ENCODE results near the gene SLC25A11.

Gene SLC25A11

GRCh38 chr17:4939796-4940554 is at the start of gene SLC25A11, which contains the start of gene RNF167:
TSS of gene SLC25A11 (minus strand) at chr17:4940046. CDS start at chr17:4939910, 136 bp downstream.
TSS of gene RNF167 (plus strand) at chr17:4940268. CDS start at chr17:4940910, 642 bp downstream.
- DNase-seq (ENCODE audit: low read depth) = peak; percentile 97

GRCh38 chr17:4987767-4988567 is 48.1 kb upstream of the SLC25A11 start:
- DNase-seq (ENCODE audit: low read depth) = no peak

- peak; percentile 84 for DNase-seq (ENCODE audit: low read depth)
Observed at GRCh38 chr17:4986951-4987766, 47.3 kb upstream of the SLC25A11 start, which contains the start of gene CAMTA2. TSS of gene CAMTA2 (minus strand) at chr17:4987675. CDS start at chr17:4986222, 1,453 bp downstream.

GRCh38 chr17:4986403-4986802 is 46.6 kb upstream of the SLC25A11 start:
- no peak for DNase-seq (ENCODE audit: low read depth)

DNA sequence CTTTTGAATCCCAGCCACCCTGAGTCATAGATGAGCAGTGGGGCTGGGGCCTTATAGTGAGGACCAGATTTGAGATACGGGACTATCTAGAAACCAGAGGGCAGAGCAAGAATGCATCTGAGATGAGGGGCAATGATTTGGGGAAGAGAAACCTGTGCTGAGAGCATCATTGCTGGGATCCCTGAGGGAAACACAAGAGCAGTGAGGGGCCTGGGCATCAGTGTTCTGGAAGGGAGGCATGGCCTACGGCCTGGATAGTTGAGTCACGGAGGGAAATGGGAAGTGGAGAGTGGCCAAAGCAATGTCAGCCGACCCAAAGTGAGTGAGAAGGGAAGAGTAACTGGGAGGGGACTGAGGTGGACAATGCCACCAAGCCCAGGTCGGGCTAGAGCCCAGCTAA is 42.5 kb upstream of the SLC25A11 start:
- DNase-seq (ENCODE audit: low read depth) = no peak

DNA sequence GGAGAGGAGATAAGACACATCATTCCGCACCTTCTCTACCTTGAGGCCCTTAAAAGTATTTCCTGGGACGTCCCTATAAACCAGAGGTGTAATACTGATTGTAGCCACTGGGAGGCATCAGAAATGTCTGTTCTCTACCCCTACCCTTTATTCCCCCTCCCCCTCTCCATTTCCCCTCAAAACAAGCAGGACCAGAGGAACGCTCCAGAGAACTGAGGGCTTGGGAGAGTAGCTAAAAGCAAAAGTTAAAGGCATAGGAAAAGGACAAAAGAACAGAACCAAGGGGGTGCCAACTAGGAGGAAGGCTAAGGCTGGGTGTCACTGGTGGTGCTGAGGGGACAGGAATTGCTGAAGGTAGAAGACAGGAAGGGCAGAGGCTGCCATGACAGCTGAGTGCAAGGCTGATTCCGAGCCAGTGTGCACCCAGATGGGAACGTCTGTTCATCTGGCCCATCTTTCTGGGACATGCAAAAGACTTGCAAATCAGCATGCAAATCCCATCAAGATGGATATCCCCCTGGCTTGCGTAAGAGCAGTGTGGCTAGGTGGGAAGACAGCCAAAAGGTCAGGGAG is 40.9 kb upstream of the SLC25A11 start:
- DNase-seq (ENCODE audit: low read depth) = no peak

DNA sequence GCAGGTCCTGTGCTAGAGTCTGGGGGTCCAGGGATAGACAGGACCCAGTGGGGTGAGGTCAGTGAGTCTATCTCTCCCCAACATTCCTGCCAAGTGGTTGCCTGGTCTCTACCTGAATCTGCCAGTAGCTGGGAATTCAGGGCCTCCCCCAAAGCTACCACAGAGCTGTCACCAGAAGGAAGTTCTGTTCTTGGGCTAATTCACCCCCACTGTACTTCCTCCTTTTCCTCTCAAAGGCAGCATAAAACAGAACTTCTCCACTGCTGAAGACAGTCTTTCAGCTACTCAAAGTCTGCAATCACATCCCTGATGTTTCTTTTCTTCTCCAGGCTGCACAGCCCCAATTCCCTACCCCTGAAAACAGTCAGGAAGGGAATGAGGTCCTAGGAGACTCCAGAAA is 38.9 kb upstream of the SLC25A11 start:
- DNase-seq (ENCODE audit: low read depth) = no peak

DNA sequence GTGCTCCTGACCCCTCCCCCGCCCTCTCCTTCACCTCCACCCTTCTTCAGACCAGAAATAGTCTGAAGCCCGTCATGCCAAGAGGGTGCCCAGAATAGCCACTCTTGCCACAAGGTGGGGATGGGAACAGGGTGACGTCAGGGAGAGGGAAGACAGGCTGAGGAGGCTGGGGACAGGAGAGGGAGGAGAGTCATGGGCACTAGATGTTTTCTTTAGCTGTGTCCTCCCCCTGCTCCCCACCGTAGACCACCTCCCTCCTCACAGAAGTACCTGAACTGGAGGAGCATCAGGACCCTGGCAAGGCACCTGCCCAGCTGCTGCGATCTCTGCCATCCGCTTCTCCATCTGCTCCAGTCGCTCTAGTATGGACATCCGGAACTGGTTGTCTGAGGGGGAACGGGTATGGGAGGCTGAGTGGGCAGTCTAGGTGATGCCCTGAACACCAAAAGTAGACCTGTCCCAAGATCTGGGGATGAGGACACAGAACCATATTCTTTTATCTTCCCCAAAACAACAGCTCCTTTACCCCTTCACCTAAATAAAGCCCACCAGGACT is 34.3 kb upstream of the SLC25A11 start:
- no peak for DNase-seq (ENCODE audit: low read depth)

DNA sequence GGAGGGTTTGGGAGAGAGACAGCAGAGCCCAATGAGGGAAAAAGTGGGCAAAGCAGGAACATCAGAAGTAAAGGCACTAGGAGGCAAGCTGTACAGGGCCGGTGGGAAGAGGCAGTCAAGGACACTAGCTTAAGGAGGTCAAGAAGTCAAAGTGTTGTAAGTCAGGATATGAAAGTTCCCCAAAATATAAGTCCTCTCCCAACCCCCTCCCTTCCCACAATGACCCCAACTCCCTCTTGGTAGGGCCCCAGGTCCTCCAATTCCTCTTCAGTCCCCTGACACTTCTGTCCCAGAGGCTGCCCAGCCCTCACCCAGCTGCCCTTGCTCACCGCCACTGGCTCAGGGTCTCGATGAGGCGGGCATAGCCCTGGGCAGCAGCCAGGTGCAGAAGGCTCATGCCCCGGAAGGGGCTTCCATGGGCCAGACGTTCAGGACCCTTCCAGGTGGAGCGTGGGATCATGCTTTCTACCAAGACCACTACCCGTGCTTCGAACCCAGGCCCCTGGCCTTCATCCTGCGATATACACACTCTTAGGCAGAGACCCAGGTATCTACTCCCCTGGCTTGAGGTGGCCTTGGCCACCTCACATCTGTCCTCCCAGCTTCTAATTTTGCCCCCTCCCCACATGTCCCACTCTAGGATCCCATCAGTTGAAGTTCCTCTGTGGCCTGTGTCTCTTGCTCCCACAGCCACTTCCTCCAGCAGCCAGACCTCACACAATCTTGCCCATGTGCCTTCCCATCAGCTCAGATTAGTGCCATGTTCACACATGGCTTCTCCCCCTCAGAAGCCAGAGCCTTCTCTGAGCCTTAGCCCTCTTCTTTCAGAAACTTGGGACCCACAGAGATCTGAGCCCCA is 33.6 kb upstream of the SLC25A11 start:
- no peak for DNase-seq (ENCODE audit: low read depth)

DNA sequence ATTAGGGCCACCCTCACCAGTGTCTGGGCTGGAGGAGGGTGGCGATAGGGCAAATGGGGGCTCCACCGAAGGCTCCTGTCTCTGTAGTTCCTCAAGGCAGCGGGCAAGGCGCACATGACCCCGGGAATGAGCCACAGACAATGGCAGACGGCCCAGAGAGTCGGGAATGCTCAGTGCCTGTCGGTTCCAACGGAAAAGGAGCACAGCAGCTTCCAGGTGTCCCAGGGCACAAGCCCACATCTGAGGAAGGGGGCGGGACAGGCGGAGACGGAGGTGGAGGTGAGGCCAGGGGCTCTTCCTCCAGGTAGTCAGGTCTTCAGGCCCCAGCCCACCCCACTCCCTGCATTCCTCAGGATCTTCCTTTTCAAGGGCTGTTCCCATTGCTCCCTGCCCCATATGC is 32.9 kb upstream of the SLC25A11 start:
- no peak for DNase-seq (ENCODE audit: low read depth)

GRCh38 chr17:4972322-4972721 is 32.5 kb upstream of the SLC25A11 start:
- DNase-seq (ENCODE audit: low read depth) = no peak

DNA sequence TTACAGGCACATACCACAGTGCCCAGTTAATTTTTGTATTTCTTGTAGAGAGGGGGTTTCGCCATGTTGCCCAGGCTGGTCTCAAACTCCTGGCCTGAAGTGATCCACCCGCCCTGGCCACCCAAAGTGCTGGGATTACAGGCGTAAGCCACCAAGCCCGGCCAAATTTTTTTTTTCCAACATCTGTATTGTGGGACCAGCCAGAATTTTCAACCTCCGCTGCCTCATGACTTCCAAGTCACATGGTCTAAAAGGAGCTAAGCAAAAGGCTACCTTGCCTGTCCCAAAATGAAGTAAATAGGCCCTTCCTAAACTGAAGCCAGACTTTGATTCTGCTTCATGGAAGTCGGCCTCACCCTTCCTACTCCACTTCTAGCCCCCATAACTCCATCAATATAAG is 32.0 kb upstream of the SLC25A11 start:
- DNase-seq (ENCODE audit: low read depth) = no peak

DNA sequence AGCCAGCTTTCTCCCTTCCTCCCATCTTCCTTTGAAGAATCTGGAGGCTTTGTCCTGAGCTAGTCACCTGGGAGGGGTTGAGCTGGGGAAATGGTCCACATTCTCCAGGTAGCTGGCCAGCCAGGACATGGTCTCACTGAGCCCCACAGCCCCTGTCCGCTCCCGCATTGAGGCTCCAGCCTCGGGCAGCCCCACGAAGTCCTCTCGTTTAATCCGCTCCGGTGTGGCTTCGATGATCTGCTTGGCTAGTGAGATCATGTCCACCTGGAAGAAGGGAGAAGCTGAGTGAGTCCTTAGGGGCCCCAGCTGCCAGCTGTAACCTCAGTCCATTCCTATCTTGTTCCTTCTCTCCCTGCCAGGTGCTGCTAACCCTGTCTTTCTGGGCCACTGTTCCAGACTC is 30.4 kb upstream of the SLC25A11 start:
- no peak for DNase-seq (ENCODE audit: low read depth)

DNA sequence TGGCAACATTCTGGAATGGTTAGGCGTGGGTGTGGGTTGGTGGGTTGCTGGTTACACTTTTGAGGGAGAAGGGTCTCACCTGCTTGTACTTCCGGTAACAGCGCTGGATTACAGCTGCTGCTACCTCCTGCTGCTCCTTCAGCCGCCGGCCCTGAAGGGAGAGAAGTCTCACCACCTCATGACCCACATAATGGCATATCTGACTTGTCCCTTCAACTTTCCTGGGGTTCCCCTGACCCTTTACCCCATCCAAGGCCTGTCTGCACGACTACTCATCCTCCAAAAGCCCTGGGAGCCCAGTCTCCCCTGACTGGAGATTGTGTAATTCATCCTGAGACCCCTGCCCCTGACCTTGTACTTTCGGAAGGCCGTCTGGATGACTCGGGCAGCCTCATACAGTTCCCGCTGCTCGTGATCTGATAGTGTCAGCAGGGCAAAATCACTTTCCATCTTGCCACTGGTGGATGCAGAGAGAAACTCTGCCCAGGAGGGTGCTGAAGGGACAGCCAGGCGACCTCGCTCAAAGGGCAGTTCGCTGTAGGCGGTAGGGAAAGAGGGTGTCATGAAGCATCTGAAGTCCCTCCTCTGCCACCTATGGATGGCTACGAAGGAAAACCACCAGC is 29.8 kb upstream of the SLC25A11 start:
- DNase-seq (ENCODE audit: low read depth) = peak; percentile 35

- DNase-seq (ENCODE audit: low read depth) = peak; percentile 41
Observed at GRCh38 chr17:4969047-4969550, 29.3 kb upstream of the SLC25A11 start.

GRCh38 chr17:4968486-4969046 is 28.7 kb upstream of the SLC25A11 start:
- no peak for DNase-seq (ENCODE audit: low read depth)

DNA sequence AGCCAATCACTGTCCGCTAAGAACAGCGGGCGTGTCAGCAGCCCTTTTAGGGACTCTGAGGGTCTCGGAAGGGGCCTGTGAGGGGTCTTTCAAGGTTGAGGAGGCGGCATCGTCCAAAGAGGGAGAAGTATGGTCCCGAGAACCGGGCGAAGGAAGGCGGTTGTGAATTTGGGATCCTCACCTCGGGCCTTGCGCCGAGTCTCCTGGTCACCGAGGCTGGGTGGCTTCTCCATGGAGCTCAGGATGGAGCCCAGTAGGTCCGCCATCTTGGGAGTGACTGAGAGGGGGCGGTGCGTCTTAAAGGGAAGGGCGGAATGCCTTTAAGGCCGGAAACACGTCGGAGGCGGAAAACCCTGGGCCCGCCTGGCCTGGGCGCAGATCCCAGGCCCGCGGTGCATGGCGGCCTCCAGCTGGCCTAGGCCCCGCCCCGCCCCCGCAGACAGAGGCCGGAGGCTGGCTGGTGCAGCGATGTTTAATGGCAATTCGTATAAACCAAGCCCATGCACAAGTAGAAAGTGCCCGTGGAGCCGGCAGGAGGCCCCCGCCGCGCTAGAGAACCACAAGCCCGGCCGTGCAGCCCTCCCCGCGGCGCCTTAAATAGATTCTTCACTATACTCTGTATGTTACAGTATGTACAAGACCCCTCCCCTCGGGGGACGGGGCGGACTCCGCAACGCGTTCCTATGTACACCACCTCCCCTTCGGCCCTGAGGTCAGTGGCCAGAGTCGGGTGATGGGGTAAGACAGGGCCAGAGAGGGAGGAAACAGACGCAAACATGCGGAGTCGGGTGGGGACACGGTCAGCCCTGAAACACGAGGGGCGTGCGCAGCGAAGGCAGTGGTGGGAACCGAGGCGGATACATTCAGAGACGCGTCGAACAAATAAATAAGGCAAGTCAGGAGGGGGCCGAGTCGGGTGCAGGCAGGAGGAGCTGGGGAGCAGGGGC is 28.0 kb upstream of the SLC25A11 start, which contains the start of gene SPAG7:
SPAG7 (minus strand) TSS at position 279 of the 947 bp plus-strand sequence; CDS start at position 266, 13 bp downstream.
- peak; percentile 92 for DNase-seq (ENCODE audit: low read depth)

DNA sequence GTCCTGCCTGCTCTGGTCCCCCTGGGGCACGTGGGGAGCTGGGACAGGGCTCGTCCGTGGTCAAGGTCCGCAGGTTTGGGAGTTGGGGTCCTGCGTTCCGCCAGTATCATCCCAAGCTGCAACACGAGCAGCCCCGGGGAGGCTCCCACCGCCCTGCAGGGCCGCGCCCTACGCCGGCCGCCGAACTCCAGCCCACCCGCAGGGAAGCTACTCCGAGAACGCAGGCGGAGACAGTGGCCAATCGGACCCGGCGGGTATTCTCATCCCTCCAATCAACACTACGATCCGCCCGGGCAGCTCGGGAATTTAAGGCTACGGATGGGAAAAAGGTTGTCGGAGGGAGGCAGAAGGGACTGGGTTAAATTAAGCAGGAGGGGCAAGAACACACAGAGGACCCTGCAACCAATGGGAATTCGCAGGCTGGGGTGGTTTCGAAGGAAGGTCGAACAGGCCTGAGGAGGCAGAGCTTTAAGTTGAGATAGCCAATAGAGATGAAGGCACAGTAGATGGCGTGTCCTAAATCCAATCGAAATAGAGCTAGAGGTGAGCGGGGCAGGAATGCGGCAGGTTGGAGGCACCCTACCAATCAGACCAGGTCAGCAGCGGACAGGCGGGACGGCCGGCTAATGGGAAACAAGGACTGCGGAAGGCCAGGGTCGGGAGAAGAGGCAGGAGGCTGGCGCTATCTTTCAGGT is 27.1 kb upstream of the SLC25A11 start:
- peak; percentile 84 for DNase-seq (ENCODE audit: low read depth)

Data from activated T-cell treated with anti-CD3 and anti-CD28 coated beads for 48 hours (primary cell).